Psoas muscle (tissue), 8 donors: ENCODE results near the gene FAM81B. TPM values are rescaled to one million over a fixed set of nuclear protein-coding genes. Genes with fewer than 3 reads are reported as not detected.
A peak's percentile ranks its signal among the peaks of the same experiment; 100 is the strongest.

Source experiments
- ATAC-seq, 4 donors: fragments of 200-7000 bp; cut with Tn5 transposase; one replicate each; pipeline ENCODE4 v1.9.1; 2020; ENCODE audit warnings: moderate library complexity in 3 of 4, mild to moderate bottlenecking in 2 of 4
- DNase-seq, 2 donors: peaks; one replicate each; pipeline ENCODE4 v3.0.0-alpha.2; 2020
- H3K27ac ChIP-seq: fragments of 200-600 bp; one replicate; pipeline ENCODE4 v1.8.0; 2022
- H3K27me3 ChIP-seq, 3 donors: fragments of 200-600 bp in 1 of 3; one replicate each; pipeline versions ENCODE4 v1.6.1 to v1.8.0; 2013 to 2022; ENCODE audit warnings: low read length in 2 of 3, mild to moderate bottlenecking in 2 of 3, moderate library complexity in 1 of 3; ENCODE audit not compliant: insufficient read depth in 3 of 3
- H3K36me3 ChIP-seq, 2 donors: fragments of 200-600 bp in 1 of 2; one replicate each; pipeline versions ENCODE4 v1.6.1 to v1.8.0; 2013 to 2022; ENCODE audit warnings: low read depth in 1 of 2, mild to moderate bottlenecking in 1 of 2, moderate library complexity in 1 of 2; ENCODE audit not compliant: insufficient read depth in 1 of 2
- H3K4me1 ChIP-seq: fragments of 200-600 bp; one replicate; pipeline ENCODE4 v1.8.0; 2022
- H3K4me3 ChIP-seq: fragments of 200-600 bp; one replicate; pipeline ENCODE4 v1.8.0; 2022; ENCODE audit warnings: mild to moderate bottlenecking
- H3K9me3 ChIP-seq: fragments of 200-600 bp; one replicate; pipeline ENCODE4 v1.8.0; 2022
- WGBS, 3 donors: extraction: QIAGEN DNeasy Blood & Tissue Kit; methylation state at CpG; one replicate each; pipeline versions ENCODE4 v1.1.6 to v1.1.7; 2013; 5-methylcytosine and 5-hydroxymethylcytosine counted together
- intact Hi-C, 2 donors: fragments of 100-400 bp; cut with DNase I; formaldehyde crosslinking; loops; one replicate each; pipeline versions ENCODE4 v1.11.0 to v1.14.2; 2022
- polyA plus RNA-seq, 3 donors: library from polyadenylated mRNA; stranded (reverse); fragments of 200-250 nt; gene quantifications; one replicate each; pipeline ENCODE4 v1.2.3, GENCODE V29; 2013
- total RNA-seq, 4 donors: library from RNA; stranded (reverse); fragmentation: NEBNext Ultra II Directional in 2 of 4; extraction: Animal tissue kit (Norgen Biotek cat#: 25700) in 2 of 4; gene quantifications; one replicate each; pipeline versions ENCODE4 v1.2.1 to v1.2.4, GENCODE V29; 2021 to 2023
- TF ChIP-seq, protein P1 (sequence below): fragments of 200-600 bp; IDR thresholded peaks from one replicate; pipeline ENCODE4 v1.8.0; 2022; ENCODE audit warnings: antibody characterized with exemption
- donor health status: healthy with polysubstance abuse.
- donor health status: DM: no; HTN: no; CAD: no; lungs with moderate emphysema.
- donor health status: Bipolar disorder and iron deficiency.
- donor health status: healthy.
- donor health status: DM: yes; HTN: yes; CAD: no.
- donor health status: DM: no; HTN: no; CAD: no.
- donor health status: DM: no; HTN: no; CAD: no.
- donor health status: DM: yes; HTN: yes; CAD: no.

Gene FAM81B
- total and polyA plus RNA-seq, 7 donors, result not detected

DNA sequence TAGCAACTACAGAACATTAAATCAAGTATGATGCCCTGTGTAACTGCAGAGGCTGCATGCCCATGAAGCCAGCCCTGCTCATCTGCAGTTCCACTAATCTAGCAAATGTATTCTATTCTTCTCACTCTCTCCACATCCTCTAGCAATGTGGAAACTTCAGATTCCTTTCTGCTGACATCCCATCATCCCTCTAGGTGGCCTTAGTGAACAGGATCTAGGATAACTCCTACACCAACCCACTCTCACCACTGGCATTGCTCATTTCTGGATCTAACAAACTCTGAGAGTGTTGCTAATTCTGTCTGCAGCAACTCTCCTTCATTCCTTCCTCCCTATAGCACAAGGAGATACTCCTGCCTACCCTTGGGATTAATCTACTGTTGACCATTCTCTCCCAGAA, 80.8 kb downstream of the FAM81B start:
- no peaks in the 10 kb centered on the region for H3K27me3 ChIP-seq
- intact Hi-C loops, result no loop called here
- ATAC-seq, result peak; percentile 61 to 82 (median 68)
- H3K4me3 ChIP-seq, result no peak overlapping the region
- H3K27ac ChIP-seq, result peak overlapping the region; percentile 19
- H3K4me1 ChIP-seq, result peaks cover 17% of the 10 kb centered on the region
- peaks cover 0 to 46% of the 10 kb centered on the region in 2 donors for H3K36me3 ChIP-seq
- no peaks in the 10 kb centered on the region for H3K9me3 ChIP-seq
- DNase-seq, result no peak
- TF ChIP-seq, protein P1, sequence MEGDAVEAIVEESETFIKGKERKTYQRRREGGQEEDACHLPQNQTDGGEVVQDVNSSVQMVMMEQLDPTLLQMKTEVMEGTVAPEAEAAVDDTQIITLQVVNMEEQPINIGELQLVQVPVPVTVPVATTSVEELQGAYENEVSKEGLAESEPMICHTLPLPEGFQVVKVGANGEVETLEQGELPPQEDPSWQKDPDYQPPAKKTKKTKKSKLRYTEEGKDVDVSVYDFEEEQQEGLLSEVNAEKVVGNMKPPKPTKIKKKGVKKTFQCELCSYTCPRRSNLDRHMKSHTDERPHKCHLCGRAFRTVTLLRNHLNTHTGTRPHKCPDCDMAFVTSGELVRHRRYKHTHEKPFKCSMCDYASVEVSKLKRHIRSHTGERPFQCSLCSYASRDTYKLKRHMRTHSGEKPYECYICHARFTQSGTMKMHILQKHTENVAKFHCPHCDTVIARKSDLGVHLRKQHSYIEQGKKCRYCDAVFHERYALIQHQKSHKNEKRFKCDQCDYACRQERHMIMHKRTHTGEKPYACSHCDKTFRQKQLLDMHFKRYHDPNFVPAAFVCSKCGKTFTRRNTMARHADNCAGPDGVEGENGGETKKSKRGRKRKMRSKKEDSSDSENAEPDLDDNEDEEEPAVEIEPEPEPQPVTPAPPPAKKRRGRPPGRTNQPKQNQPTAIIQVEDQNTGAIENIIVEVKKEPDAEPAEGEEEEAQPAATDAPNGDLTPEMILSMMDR, result no peak

- no peak overlapping the region for H3K4me3 ChIP-seq
- H3K4me1 ChIP-seq, result no peaks in the 10 kb centered on the region
- H3K27ac ChIP-seq, result no peak overlapping the region
- H3K27me3 ChIP-seq, result no peaks in the 10 kb centered on the region
- DNase-seq (no peak), ATAC-seq (no peak)
- WGBS, 3 donors, result 95 to 97% (median 96%) methylated on average over 7 of the region's 7 CpGs
- H3K36me3 ChIP-seq, result peaks cover 7 to 99% of the 10 kb centered on the region in 2 donors
- intact Hi-C loops, result loop anchor here (5.0 to 10.0 kb wide), 2 partner anchors 33 to 50 kb away; no protein-coding TSS in a partner anchor
- TF ChIP-seq, protein P1, result no peak
- H3K9me3 ChIP-seq, result peaks cover 16% of the 10 kb centered on the region
Measured at GRCh38 chr5:95484421-95484820, 93.3 kb downstream of the FAM81B start.

- no peak for ATAC-seq
- TF ChIP-seq, protein P1, result no peak
- Histone ChIP-seq H3K4me1 (no peaks in the 10 kb centered on the region), H3K4me3 (no peak overlapping the region), H3K27me3 (no peaks in the 10 kb centered on the region), H3K27ac (no peak overlapping the region), H3K9me3 (peaks cover 20% of the 10 kb centered on the region), H3K36me3 (peaks cover 9 to 100% of the 10 kb centered on the region in 2 donors)
- intact Hi-C loops, result loop anchor here in 1 of 2 donors (10.0 kb wide), 1 partner anchor 49 kb away; no protein-coding TSS in a partner anchor
- WGBS, 3 donors, result 97 to 100% (median 99%) methylated on average over 2 of the region's 2 CpGs
- DNase-seq, result no peak
Measured at GRCh38 chr5:95486191-95486590, 95.0 kb downstream of the FAM81B start.

- ATAC-seq, result no peak
- TF ChIP-seq, protein P1, result no peak
- H3K4me3 ChIP-seq, result no peak overlapping the region
- peaks cover 20% of the 10 kb centered on the region for H3K9me3 ChIP-seq
- intact Hi-C loops, result loop anchor here in 1 of 2 donors (10.0 kb wide), 1 partner anchor 47 kb away; no protein-coding TSS in a partner anchor
- H3K36me3 ChIP-seq, result peaks cover 9 to 92% of the 10 kb centered on the region in 2 donors
- H3K27me3 ChIP-seq, result no peaks in the 10 kb centered on the region
- DNase-seq, result no peak
- no peak overlapping the region for H3K27ac ChIP-seq
- no peaks in the 10 kb centered on the region for H3K4me1 ChIP-seq
Measured at GRCh38 chr5:95487880-95488279, 96.7 kb downstream of the FAM81B start.

Other genes with a start within 250 kb of the FAM81B start
- 1 to 10 TPM; 3.0 to 8.8 (median 5.1) TPM for gene MCTP1, start 106.3 kb upstream of the FAM81B start, total RNA-seq
- 1 to 10 TPM; 1.4 to 3.5 (median 2.2) TPM for gene MCTP1, start 106.3 kb upstream of the FAM81B start, polyA plus RNA-seq
- 10 to 100 TPM; 44.4 to 71.2 (median 50.9) TPM for gene SKIC3, start 163.6 kb downstream of the FAM81B start, total RNA-seq
- gene SKIC3, start 163.6 kb downstream of the FAM81B start, polyA plus RNA-seq, result 10 to 100 TPM; 13.1 to 26.5 (median 13.3) TPM
- 1 to 10 TPM; 1.6 to 2.4 (median 1.9) TPM for gene ARSK, start 163.7 kb downstream of the FAM81B start, total RNA-seq
- gene ARSK, start 163.7 kb downstream of the FAM81B start, polyA plus RNA-seq, result 1 to 10 TPM; 1.8 to 8.5 (median 4.3) TPM
- gene GPR150, start 228.7 kb downstream of the FAM81B start, total RNA-seq, result under 1 TPM in 2 of 4 donors, not detected in 2; 0.10 to 0.29 TPM
- under 1 TPM; 0.18 to 0.64 (median 0.35) TPM for gene GPR150, start 228.7 kb downstream of the FAM81B start, polyA plus RNA-seq